HG03460 (cell line): ENCODE data around the gene ZDHHC7.

Experiments
- ATAC-seq: cut with Tn5 transposase; IDR thresholded peaks from one replicate; pipeline ENCODE4 v1.9.1; 2021; ENCODE audit not compliant: unreplicated experiment

The ZDHHC7 gene

GRCh38 chr16:84999857-85000480, 11.4 kb downstream of the ZDHHC7 start:
- ATAC-seq: no peak

- no peak for ATAC-seq
Measured at GRCh38 chr16:84999200-84999599, 12.1 kb downstream of the ZDHHC7 start.

DNA sequence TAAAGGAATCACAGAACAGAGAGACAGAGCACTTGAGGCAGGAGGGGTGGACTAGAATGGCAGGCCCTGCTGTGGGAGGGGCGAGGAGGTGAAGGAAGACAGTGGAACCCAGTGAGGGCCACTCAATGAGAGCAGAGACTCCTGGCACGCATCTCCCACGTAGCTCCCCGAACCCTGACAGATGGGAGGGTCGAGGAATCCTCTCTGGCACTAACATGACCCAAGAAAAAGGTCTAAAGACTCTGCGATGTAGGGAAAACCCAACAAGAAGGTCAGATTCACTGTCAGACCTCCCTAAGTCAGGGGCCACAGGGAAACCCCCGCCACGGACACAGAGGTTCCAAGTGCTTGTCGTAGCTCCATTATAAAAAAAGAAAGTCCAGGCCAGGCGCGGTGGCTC, 15.0 kb downstream of the ZDHHC7 start:
- ATAC-seq: no peak

DNA sequence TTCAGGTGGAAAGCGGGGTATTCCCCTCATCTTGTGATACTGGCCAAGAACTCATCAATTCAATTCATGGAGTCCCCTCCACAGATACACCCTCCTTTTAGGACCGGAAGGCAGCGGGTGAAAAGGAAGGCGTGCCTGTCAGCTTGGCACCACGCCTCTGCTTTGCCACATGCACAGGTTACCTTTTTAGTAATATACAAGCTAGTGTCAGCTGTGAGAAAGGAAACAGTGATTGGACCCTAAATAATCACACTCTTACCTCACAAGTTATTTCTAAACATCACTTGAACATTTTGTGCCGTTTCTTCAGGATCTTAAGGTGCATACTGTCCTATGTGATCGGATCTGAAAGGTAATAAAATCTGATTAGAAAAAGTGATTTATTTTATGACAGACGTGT, 15.7 kb downstream of the ZDHHC7 start:
- no peak for ATAC-seq

DNA sequence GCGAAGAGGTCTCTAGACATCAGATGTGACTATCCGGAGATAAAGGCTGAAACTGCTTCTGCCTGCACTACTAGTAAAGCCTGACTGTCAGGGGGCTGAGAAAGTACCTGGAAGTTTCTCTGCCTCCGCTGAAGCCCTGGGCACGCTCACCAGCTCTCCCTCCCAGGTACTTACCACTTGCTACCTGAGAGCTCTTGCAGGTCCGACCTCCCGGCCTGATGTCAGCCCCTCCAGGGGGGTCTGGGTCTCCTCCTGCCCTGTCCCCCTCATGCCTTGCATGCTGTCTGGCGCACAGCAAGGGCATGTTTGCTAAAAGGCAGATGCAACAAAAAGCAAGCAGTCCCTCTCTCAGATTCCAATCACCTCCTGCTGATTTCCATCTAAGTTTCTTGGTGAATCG, 17.4 kb downstream of the ZDHHC7 start:
- ATAC-seq: no peak

- no peak for ATAC-seq
Measured at GRCh38 chr16:84992717-84993075, 18.6 kb downstream of the ZDHHC7 start.

- ATAC-seq: no peak
Measured at GRCh38 chr16:84990782-84991181, 20.6 kb downstream of the ZDHHC7 start.

GRCh38 chr16:84989749-84990620, 21.4 kb downstream of the ZDHHC7 start:
- no peak for ATAC-seq

DNA sequence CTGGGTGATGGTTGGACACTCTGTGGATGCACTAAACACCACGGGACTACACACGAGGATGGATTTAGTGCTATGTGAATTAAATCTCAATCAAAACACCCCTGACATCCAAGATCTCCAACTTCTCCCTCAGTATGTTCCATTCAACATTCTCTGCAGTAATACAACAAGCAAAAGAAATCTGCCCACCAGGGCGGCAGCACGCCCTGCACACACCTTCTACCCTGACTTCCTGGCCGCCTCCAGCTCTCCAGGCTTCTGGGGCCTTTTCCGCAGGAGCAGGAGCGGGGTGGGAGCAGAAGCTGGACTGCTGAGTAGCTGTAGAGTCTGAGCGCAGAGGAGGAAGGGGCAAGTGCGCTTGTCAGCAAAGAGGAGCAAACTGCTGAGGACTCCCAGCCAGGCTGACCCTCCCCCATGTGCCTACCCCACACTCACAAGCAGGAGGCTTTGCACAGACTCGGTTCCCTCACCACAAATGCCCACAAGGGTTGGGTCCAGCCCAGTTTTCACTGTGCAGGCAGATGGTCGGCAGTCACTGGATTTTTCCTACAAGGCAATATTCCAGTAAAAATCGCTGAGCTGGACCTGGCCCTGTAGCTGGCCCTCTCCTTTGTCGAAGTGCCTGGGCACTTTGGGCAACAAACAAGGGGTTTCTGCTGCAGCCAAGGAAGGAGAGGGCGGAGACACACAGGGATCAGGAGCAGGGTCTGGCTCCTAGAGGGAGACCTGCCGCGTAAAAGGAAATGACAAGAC, 22.8 kb downstream of the ZDHHC7 start:
- no peak for ATAC-seq

DNA sequence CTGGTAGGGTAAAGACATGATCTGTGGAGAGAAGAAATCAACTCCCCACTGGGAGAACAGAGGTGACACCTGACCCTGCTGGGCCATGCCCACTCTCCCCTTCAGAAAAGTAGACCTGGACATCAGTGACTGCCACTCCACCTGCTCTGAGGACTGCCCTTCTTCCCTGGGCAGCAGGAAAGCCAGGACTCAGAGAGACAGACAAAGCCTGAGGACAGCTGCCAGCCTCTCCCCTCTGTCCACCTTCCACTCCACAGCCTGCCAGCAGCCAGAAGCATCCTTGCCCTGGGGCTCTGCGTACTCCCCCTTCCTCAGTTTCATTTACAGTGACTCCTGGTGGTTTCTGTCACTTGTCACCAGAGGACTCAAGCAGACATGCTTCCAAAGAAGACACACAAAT, 24.5 kb downstream of the ZDHHC7 start:
- ATAC-seq: no peak

DNA sequence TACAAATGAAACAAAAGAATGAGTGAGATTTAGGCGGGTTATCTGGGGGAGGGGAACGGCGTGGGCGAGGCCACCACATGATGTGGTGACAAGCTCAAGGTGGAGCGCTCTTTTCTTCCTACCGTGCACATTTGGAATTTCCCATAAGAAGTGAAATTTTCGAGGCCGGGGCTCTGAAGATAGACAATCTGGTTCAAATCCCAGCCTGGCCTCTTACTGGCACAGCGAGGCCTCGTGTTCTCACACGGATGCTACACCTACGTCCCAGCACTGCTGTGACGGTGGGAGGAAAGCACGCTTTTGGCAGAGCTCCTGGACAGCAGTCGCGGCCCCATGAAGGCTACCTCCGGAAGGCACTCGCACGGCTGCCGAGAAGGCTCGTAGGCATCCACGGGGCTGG, 25.2 kb downstream of the ZDHHC7 start:
- no peak for ATAC-seq

GRCh38 chr16:84985079-84986065, 26.0 kb downstream of the ZDHHC7 start:
- no peak for ATAC-seq

GRCh38 chr16:84982434-84982833, 28.9 kb downstream of the ZDHHC7 start:
- no peak for ATAC-seq

DNA sequence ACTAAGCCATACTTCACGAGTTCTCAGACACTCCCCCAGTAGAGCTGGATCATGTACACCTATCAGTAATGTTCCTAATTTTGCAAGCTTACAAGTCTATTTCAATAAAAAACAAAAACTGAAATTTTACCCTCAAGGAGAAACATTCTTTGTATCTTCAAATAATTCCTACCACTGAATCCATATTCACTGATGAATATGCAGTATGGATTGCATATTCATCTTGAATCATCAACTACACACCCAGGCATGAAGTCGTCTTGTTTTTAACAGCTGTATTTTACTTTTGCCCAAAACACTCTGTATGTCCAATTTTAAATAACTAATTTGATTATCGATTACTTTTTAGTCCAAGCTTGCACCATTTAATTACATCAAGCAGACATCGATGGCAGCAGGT, 31.8 kb downstream of the ZDHHC7 start:
- ATAC-seq: no peak

- no peak for ATAC-seq
Measured at GRCh38 chr16:84976644-84977400, 34.5 kb downstream of the ZDHHC7 start.

DNA sequence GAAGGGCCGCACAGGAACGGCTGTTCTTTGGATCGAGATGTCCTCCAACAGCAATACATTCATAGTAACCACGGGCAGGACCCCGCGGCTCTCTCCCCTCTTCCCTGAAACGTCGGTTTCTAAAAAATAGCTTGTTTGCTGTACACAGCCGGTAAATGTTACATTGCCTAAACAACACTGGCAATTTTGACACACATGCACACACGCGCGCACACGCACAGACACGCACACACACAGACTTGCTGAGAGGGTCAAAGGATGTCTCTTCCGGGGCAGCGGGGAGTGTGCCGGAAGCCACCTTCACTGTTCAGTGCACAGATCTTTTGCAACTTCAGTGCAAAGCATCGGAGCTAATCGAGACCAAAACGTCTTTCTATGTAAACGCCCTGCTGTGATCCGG, 35.8 kb downstream of the ZDHHC7 start:
- no peak for ATAC-seq

DNA sequence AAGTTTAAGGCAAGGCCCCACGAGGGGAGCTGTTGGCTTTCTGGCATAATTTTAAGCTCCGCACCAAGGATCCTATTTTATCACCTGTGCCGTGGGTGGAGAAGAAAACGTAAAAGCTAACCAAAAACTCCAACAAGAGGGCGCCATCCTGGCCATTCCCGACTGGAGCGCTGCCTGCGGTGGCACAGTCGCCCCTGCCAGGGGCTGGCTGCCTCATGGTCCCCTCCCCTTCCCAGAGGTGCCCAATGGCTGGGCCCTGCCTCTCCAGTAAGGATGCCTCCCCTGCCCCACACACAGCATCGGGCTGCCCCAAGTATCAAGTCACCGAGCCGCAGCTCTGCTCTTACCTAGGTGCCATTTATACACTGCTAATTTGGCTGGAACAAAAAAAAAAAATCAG, 36.3 kb downstream of the ZDHHC7 start:
- no peak for ATAC-seq

DNA sequence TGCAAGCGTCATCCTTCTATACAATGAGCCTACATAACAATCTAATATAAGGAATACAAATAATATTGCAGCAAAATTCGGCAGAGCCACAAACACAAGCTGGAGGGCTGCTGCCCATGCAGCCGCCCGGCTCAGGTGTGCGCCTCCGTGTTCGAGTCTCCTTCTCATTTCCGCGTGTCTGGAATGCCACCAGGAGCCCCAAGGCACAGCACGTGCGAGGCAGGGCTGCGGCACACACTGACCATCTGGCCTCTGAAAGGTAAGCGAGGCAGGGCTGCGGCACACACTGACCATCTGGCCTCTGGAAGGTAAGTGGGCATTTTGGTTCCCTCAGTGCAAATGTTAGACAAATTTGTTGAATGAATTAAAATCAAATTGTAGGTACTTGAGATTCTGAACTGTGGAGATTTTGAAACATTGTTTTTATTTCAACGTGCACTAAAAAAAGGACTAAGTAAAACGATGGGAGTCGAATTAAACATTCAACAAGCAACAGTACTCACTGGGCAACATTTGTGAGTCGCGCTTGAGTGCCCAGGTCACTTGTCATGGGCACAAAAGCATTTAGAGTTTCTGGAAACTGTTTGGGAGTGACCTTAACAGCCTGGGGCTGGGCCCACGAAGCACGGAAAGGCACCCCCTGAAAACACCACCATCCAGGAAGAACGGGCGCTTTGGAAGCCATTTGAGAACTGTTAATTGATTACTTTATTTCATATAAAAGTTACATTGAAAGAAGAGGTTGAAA, 37.4 kb downstream of the ZDHHC7 start:
- ATAC-seq: no peak

DNA sequence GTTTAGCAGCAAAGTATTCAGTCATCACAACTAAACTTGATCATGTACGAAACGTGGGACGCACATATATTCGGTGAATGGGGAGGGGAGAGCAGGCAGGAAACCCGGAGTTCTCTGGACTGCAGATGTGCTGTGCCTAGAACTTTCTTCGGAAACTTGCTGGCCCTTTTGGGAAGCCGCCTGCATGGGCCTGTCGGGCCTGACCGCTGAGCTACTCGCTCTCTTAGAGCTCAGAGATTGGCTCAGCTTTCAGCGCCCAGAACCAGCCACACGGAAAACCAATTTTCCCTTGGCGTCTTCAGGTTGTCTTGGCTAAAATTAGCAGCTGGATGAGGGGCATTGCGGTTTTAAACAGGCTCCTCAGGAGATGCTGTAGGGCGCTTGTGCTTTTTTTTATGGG, 38.1 kb downstream of the ZDHHC7 start:
- no peak for ATAC-seq
